ENCODE results near the gene ETNK1.
A peak's percentile ranks its signal among the peaks of the same experiment; 100 is the strongest.

Gene ETNK1

DNA sequence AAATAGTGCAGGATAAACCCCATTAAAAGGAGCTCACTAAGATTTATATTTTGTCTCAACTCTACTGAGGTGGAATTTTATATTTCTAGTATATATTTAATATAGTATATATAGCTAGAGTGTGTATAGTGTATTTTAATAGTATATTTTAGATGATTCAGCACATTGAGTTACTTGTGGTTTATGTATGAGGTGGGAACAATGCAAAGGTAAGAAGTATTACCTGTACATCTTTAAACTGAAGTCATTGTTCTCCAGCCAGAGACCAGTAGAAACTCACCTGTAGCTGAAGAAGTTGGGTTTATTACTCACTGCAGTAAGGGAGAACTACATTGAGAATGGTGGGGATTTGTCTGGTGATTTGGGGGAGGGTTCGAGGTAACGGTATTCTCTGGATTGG is 15.9 kb downstream of the ETNK1 start:
- no peak for DNase-seq

DNA sequence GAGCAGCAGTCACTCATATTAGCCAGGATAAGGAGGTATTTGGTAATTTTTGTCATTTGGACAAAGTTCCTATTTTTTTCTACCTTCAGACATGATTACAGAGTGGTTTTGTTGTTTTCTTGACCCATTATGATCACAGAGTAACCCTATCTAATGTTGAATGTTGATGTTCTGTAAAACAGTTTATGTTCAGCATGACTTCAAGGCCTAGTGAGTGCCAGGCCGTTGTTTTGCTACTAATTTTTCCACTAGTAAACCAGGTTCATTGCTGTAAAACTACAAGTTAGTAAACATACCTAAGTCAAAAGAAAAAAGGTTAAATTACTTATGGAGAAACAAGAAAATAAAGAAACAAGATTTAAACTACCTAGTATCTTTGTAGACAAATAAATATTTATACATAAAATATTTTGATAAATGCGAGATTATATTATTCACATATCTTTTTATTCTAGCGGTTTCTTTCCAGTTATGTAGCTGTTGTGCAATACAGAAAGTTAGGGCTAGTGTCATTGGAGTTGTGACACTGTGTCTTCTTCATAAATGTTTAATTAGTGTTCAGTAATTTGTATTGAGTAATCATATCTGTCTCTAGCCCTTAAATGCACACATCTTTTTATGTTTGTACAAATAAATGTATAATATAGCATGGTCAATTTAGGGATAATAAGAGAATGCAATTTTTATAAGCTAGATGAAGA is 16.5 kb downstream of the ETNK1 start:
- DNase-seq = no peak

DNA sequence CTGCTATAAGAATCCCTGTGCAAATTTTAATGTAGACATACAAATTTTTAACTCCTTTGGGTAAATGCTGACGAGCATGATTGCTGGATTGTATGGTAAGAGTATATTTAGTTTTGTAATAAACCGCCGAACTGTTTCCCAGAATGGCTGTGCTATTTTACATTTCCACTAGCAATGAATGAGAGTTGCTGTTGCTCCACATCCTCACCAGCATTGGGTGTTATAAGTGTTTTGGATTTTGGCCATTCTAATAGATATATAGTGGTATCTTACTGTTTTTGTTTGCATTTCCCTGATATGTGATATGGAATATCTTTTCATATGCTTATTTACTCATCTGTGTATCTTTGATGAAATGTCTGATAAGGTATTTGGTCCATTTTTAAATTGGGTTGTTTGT is 23.7 kb downstream of the ETNK1 start:
- no peak for DNase-seq

DNA sequence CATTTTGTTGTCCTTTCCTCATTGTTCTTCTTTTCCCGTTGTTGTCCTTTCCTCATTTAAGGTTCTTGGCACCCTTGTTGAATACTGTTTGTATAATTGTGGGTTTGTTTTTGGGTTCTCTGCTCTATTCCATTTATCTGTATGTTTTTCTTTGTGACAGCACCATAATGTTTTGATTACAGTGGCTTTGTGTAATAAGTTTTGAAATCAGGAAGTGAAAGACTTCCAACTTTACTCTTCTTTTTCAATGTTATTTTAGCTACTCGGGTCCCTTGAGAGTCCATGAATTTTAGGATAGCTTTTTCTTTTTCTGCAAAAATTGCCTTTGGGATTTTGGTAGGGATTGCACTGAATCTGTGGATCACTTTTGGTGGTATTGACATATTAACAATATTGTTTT is 28.1 kb downstream of the ETNK1 start:
- no peak for DNase-seq

DNA sequence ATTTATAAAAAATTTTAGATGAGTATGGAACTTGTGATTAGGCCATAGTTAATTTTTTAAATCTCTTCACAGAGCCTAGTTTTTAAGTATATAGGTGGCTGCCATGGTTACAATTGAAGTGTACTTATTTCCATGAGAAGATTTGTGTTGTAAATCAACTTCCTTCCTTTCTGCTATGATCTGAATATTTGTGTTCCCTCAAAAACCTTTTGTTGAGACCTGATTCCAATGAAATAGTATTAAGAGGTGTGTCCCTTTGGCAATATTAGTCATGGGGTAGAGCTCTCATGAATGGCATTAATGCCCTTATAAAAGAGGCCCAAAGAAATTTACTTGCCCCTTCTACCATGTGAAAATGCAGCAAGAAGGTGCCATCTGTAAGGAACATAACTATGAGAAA is 28.8 kb downstream of the ETNK1 start:
- DNase-seq = no peak

DNA sequence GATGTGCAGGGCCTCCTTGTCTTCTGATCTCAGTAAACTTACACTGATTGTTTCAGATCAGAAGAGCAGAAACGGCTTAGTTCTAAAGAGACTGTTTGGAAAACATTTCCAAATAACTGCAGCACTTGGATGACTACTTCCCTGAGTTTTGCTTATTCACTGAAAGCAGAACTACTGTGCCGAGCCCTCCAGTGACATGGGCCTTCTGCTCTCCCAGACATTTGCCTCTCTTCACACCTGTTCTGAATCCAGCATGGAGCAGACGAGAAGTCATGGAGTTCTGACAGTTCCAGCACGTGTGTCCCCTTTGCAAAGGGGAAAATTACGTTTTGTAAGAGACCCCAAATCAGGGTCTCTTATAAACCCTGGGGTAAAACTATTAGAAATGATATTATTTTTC is 31.4 kb downstream of the ETNK1 start:
- no peak for DNase-seq

DNA sequence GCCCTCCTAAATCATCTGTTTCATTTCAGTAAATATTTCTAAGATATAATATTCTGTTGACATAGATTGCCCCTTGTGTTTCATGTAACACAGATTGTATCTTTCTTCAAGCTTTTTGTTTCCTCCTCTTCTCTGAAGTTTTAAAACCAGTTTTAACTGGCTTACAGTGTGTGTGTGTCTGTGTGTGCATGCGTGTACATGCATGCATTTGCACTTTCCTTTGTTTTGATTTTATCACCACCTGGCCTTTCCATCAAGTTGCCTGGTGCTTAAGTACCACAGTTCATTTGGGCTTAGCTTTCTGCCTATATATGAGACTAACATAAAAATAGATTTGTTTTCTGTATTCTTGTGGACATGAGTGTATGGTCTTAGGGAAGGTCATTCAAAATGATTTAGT is 31.9 kb downstream of the ETNK1 start:
- peak; percentile 4 for DNase-seq

DNA sequence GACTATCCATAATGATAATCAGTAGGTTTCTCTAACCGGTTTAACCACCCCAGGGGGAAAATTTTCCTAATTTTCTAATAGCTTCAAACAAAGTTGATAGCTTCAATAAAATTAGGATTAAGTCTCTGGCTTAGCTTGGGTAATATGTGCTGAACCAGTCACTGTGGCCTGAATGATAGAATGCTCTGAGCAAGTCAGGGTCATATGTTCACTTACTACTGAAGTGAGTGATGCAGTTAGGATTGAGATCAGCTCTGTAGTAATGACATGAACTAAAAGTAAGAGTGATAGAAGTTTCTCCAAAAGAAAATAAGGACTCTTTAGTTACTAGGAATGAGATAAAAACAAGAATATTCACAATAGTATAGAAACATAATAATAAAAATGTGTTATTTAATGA is 32.6 kb downstream of the ETNK1 start:
- no peak for DNase-seq

DNA sequence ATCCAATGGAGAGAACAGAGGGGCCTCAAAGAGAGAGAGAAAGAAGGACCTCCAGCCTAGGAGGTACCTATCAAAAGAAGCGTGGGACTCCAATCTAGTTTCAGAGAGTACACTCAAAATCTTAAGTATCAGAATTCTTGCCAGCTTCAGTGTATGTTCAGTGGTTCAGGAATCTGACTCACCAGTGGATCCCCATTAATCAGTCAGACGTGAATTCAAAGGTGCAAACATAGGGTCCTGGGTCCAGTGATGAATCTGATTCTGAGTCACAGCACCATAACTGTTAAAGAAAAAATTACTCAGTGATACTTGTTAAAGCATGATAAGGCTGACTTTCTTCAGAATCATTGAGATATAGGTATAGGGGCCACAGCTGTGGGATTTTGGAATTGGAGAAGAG is 33.2 kb downstream of the ETNK1 start:
- DNase-seq = no peak

DNA sequence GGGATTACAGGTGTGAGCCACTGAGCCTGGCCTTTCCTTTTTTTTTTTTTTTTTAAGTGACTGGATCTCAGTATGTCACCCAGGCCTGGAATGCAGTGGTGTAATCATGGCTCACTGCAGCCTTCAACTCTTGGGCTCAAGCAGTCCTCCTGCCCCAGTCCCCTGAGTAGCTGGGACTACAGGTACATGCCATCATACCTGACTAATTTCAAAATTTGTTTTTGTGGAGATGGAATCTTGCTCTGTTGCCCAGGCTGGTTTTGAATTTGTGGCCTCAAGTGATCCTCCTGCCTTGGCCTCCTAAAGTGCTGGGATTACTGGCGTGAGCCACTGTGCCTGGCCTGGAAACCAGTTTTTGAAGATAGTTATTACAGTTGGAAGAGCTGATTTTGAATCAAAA is 37.4 kb downstream of the ETNK1 start:
- no peak for DNase-seq

DNA sequence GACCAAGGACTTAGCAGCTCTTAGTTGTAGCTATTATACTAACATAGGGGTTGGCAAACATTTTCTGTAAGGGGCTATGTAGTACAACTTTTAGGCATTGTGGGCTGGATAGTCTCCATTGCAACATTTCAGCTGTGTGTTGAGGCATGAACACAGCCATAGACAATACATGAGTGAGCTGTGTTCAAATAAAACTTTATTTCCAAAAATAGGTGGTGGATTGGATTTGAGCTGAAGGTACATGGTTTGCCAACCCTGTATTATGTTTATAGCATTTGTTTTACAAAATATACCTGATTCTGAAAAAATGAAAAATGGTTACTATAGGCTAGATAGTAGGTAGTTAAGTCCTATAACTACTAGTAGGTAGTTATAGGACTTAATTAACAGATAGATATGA is 40.5 kb downstream of the ETNK1 start:
- DNase-seq = no peak

DNA sequence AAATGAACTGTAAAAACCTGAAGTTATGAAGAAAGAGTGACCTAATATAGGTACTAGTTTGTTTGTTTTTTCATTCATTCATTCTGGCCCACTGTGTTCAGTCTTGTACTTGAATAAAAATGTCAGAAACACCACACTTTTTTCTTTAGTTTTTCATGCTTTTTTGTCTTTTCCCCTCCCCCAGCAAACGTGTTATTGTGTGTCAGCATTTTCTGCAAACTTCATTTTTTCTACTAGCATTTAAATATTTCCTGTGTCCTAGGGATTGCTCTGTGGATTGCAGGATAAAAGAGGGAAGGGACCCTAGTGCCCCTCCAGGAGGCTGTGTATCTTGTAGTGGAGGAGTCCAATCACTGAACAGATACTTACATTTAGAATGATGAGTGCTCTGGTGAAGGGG is 42.2 kb downstream of the ETNK1 start:
- DNase-seq = no peak

DNA sequence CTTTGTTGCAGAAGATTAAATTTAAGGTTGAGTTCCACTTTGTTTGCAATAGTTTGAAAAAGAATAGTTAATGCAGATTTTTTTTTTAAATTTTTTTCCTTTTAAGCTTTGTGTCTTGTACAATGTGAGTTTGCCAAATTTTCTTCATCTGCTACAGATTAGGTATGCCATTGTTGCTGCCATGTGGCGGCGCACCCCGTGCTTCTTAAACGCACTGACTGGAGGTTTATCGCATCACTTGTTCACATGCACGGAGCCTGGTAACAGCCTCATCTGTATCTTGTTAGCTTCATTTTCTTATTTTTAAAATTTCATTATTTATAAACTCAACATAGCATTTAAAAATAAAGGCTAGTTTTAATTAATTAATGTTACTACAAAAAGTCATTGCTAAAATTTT is 43.5 kb downstream of the ETNK1 start:
- DNase-seq = no peak

DNA sequence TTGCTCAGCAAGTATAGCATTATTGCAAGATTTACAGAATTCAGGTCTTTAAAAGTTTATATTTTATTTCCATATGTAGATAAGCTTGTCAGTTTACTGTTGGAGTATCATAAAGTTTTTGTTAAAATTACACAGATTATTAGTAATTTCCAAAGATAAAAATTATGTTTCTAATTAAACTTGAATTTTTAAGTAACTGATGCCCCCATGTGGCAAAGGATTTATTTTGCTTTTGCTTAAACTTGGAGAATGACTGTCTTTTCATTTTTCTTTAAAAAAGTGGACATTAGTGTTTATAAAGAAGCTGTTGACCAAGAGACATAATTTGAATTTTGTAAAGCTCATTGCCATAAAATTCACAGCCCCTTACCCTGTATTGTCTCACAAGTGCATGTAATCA is 45.8 kb downstream of the ETNK1 start:
- DNase-seq = no peak

DNA sequence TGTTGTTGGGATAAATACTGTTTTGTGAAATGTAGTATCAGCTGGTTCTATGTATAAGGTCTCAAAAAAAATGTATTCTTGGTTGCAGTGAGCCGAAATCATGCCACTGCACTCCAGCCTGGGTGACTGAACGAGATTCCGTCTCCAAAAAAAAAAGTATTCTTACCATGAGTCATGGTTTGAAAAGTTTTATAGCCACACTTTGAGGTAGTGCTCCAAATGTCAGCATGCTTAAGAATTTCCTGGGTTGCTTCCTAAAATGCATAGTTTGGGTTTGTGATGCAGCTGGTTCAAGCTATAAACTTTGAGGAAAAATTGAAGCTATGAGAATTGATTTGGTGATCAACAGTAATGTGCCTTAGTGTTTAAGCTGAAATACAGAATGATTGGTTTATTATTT is 48.0 kb downstream of the ETNK1 start:
- DNase-seq = no peak

DNA sequence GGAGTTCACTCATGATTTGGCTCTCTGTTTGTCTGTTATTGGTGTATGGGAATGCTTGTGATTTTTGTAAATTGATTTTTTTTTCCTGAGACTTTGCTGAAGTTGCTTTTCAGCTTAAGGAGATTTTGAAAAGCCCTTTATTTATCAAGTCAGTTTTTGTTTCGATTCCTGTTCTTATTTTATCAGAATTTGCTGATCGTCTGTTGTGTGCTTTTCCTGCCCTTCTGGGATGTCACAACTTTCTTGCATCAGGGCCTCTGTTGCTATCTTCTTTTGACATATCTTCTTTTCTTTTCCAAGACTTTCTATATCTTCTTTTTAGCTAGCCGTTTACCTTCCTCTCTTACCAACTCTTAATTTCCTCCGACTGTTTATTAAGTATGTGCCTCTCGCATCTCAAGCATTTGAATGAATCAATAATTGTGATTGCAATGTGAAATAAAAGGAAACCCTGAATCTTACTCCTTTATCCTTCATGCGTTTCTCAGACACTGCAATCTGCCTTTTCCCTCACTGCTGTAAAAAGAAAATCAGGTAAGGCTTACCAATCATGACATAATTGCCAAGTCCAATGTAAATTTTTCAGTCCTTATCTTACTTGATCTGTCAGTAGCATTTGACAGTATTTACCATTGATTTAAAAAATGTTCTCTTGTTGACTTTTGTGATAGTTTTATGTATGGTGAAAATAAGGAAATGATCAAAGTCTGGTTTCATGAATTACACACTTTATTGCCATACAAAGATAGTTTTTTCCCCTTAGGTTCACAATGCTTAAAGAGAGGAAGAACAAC is 53.0 kb downstream of the ETNK1 start:
- DNase-seq = no peak

DNA sequence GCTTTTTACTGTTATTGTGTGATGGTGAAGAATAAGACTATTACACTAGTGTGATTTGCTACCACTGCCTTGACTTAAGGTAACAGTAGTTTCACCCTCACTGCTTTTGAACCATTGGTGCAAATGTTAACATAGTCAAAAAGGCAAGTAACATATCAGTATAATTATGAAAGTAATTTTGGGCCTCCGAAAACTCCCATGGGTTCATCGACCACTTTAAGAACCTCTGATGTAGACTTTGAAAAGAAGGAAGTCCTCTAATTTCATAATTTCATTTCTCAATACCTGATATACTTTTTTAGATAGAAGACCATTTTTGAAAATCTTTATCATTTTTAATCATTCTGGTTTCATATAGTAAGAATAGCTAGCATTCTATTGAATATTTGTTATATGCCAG is 57.7 kb downstream of the ETNK1 start:
- no peak for DNase-seq

DNA sequence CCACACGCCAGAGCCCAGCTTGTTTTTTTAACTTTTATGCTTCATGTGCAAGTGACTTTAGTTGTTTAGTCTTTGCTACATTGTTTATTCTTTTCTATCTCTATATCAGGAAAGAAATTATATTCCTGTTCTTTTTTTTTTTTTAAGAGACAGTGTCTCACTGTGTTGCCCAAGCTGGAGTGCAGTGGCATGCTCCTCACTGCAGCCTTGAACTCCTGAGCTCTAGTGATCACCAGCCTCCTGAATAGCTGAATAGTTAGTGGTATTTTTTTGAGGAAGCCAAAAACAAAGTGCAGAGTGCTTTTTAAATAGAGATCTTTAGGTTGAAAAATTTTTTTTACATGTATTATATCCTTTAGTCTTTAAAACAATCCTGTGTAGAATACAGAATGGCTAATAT is 58.2 kb downstream of the ETNK1 start:
- no peak for DNase-seq

DNA sequence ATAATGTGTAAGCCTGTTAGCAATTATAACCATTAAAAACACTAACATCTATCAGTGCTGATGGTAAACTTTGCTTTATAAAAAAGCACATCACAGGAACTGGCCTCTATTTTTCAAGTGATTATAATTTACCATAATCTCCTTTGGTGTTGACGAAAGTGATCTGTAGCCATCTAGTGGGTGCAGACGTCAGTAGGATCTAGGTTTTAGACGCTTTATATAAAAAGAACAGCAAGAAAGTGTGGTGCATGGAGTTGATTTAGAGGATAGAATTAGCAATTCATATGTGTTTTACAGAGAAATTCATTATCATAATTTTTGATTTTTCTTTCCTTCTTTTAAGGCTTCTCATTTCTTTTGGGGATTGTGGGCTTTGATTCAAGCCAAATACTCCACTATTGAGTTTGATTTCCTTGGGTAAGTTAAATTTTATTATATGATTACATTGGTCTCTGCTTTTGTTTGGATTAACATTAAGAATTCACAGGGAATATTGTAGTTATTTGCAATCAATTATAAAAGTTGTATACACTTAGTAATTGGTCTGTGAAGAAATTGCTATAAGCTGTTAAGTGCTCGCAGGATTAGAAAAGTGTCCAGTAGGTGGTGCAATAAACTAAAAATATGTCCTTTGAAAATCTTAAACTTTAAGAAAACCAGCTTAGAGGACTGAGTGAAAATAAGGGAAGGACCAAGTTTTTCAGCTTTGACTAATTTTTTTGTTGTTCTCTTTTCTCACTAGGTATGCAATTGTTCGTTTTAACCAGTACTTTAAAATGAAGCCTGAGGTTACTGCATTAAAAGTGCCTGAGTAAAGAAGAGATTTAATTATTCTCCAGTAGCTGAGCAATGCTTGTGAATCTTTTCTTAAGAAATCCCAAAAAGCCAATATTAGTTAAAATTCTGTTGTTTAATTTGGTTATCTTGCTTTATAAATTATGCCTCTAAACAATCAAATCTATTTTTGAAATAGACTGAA is 59.5 kb downstream of the ETNK1 start:
- peak; percentile 67 for DNase-seq

DNA sequence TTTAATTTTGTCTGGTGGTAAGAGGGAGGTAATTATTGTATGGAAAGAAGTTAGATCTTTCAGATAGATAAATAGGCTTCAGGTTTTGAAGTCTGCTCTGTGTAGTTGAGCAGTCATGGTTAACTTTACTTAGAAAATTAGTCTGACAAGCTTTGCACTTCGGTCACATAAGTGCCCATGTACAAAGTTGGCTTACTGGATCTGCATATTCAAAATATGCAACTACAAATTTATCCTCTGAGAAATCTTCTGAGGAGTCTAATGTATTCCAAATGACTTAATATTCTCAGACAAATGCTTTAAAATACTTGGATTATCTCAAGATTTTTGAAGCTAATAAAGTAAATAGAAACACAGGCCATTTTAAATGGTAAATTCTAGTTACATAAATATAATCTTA is 61.2 kb downstream of the ETNK1 start:
- DNase-seq = no peak

DNA sequence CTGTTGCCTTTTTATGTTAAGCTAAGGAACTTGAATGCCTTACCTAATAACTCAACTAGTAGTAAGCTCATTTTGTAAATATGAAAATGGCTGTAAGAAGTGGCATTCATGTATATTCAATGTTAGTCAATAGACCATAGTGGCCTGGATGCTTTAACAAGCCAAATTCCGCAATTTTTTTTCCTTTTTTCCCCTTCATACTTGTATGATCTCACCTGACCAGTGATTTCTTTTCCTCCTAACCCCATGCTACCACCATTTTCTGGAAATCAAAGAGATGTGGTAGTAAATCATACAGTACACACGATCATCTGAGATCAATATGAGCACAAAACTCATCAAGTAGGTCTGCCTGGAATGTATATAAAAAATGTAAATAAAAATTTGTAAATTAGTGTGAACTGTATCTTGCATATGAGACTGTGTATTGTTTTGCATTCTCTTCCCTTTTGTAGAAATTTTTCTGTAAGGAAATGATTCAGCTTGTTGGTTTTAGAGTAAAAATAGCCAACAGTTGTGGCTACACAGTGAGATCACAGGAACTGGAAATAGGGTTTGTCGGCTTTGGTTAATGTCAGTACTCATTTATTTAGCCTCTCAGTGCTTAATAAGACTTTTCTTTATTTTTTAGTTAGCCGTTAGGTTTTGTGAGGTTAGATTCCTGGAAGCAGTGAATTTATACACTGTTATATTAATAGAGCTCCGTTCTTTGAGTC is 62.5 kb downstream of the ETNK1 start:
- no peak for DNase-seq

DNA sequence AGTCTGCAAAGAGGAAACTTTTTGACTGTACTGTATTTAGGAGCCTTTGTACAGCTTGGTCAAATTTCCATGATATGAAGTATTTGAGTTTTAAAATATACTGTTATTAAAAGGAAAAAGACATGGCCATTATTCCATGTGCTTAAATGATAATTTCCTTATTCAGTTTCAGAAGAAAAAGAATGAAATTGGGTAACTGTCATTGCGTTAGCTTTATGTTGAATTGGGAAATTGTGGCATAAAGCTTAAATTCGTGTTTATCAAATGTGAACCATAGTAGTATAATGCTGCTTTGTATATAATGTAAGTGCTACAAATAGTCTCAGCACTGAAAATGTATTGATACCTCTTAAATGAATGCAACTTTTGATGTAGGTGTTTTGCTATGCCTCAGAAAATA is 64.9 kb downstream of the ETNK1 start:
- no peak for DNase-seq

DNA sequence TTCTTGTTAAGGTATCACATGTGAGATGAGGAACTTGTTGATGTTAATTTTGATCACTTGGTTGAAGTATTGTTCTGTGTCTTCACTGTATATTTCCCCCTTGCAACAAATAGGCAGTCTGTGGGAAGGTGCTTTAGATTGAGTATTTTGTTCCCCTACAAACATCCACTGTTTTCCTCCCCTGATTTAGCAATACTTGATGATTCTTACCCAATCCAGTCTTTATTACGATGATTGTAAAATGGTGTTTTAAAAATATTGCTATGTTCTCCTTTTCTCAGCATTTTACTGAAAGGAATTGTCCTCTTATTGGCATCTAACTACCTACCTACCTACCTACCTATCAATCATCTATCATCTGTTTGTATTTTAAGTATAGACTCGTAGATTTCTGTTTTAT is 66.3 kb downstream of the ETNK1 start:
- DNase-seq = no peak

Data from eye (tissue), 1 donor.